DOHH2 (cell line): ENCODE results near the gene SHANK2.

Source experiments
- EZH2phosphoT487 ChIP-seq: fragments of 200-600 bp; sonication (generic); IDR thresholded peaks from 2 replicates; pipeline ENCODE4 v1.6.1; 2017; ENCODE audit warnings: borderline replicate concordance, mild to moderate bottlenecking, antibody characterized with exemption, low read length, moderate library complexity, mixed read lengths
- TF ChIP-seq, protein P1 (sequence below): fragments of 200-600 bp; sonication (generic); IDR thresholded peaks from one replicate; pipeline ENCODE4 v1.5.1; 2014; ENCODE audit warnings: antibody characterized with exemption, mild to moderate bottlenecking, low read depth, low read length; ENCODE audit not compliant: poor library complexity, severe bottlenecking

DNA sequence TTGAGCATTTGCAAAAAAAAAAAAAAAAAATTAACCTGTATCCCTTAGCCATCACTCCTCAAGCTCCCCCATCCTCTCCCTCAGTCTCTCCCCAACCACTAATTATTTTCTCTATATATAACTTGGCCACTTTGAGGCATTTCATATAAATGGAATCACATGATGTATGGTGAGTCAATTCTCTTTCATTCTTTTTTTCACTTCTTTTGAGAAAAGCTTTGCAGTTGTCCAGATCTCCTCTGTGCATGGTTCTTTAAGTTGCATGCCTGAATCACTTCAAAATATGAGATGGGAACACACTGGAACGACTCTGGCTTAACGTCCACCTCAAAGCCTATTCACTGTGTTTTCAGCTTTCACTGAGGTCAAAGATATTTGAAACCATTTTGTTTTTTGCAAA, 40.7 kb downstream of the SHANK2 start:
- TF ChIP-seq, protein P1, sequence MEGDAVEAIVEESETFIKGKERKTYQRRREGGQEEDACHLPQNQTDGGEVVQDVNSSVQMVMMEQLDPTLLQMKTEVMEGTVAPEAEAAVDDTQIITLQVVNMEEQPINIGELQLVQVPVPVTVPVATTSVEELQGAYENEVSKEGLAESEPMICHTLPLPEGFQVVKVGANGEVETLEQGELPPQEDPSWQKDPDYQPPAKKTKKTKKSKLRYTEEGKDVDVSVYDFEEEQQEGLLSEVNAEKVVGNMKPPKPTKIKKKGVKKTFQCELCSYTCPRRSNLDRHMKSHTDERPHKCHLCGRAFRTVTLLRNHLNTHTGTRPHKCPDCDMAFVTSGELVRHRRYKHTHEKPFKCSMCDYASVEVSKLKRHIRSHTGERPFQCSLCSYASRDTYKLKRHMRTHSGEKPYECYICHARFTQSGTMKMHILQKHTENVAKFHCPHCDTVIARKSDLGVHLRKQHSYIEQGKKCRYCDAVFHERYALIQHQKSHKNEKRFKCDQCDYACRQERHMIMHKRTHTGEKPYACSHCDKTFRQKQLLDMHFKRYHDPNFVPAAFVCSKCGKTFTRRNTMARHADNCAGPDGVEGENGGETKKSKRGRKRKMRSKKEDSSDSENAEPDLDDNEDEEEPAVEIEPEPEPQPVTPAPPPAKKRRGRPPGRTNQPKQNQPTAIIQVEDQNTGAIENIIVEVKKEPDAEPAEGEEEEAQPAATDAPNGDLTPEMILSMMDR: no peak
- TF ChIP-seq EZH2phosphoT487: no peak
